HepG2 (cell line): ENCODE results near the gene PXYLP1. TPM values are rescaled to one million over a fixed set of nuclear protein-coding genes. Genes with fewer than 3 reads are reported as not detected.

Experiments used
- AHDC1 ChIP-seq: sonication (generic); formaldehyde crosslinking; IDR thresholded peaks from 2 replicates; pipeline ENCODE4 v1.5.1; 2020; ENCODE audit warnings: mild to moderate bottlenecking, missing genetic modification reagents, borderline replicate concordance
- ARID4A ChIP-seq: sonication (generic); formaldehyde crosslinking; IDR thresholded peaks from 2 replicates; pipeline ENCODE4 v1.5.0; 2020; ENCODE audit warnings: mild to moderate bottlenecking, missing genetic modification reagents, borderline replicate concordance
- ATF1 ChIP-seq: IDR thresholded peaks from 2 replicates; pipeline ENCODE4 v1.6.1; 2016; ENCODE audit warnings: mild to moderate bottlenecking, control low read depth
- FOXO1 ChIP-seq: sonication (generic); formaldehyde crosslinking; IDR thresholded peaks from 2 replicates; pipeline ENCODE4 v1.4.0; 2020; ENCODE audit warnings: missing genetic modification reagents
- HMG20A ChIP-seq: IDR thresholded peaks from 2 replicates; pipeline ENCODE4 v1.6.1; 2016; ENCODE audit warnings: borderline replicate concordance
- HNF4A ChIP-seq: sonication (generic); formaldehyde crosslinking; IDR thresholded peaks from 2 replicates; pipeline ENCODE4 v1.4.0; 2020; ENCODE audit warnings: missing genetic modification reagents
- JUND ChIP-seq: sonication (generic); formaldehyde crosslinking; IDR thresholded peaks from 2 replicates; pipeline ENCODE4 v1.8.0; 2022; ENCODE audit warnings: mild to moderate bottlenecking, missing genetic modification reagents
- KDM6A ChIP-seq: IDR thresholded peaks from 2 replicates; pipeline ENCODE4 v1.6.1; 2016; ENCODE audit warnings: low read depth
- KLF16 ChIP-seq, 2 experiments: sonication (generic) in 1 of 2; formaldehyde crosslinking in 1 of 2; IDR thresholded peaks; 2 replicates each; pipeline versions ENCODE4 v1.6.1 to v1.8.0; 2016 to 2023; ENCODE audit warnings: missing genetic modification reagents in 2 of 2, missing compliant biosample characterization in 1 of 2
- MIXL1 ChIP-seq: IDR thresholded peaks from 2 replicates; pipeline ENCODE4 v1.6.1; 2016
- RXRA ChIP-seq: sonication (generic); formaldehyde crosslinking; IDR thresholded peaks from 2 replicates; pipeline ENCODE4 v1.5.1; 2020; ENCODE audit warnings: missing genetic modification reagents
- ZFP90 ChIP-seq: sonication (generic); formaldehyde crosslinking; IDR thresholded peaks from 2 replicates; pipeline ENCODE4 v1.8.0; 2022; ENCODE audit warnings: missing genetic modification reagents, mild to moderate bottlenecking, inconsistent platforms, borderline replicate concordance
- ZNF331 ChIP-seq: sonication (generic); formaldehyde crosslinking; IDR thresholded peaks from 2 replicates; pipeline ENCODE4 v1.4.0; 2020; ENCODE audit warnings: missing genetic modification reagents
- ZNF644 ChIP-seq: IDR thresholded peaks from 2 replicates; pipeline ENCODE4 v1.6.1; 2016; ENCODE audit warnings: low read depth
- ZNF772 ChIP-seq: sonication (generic); formaldehyde crosslinking; IDR thresholded peaks from 2 replicates; pipeline ENCODE4 v1.5.0; 2020; ENCODE audit warnings: mild to moderate bottlenecking, missing genetic modification reagents
- polyA plus RNA-seq, 8 experiments: library from polyadenylated mRNA; depleted of rRNA in 3 of 8; stranded (reverse) in 7 of 8; unstranded in 1 of 8; fragments of >200 nt; fragmentation: Illumina TruSeq in 4 of 8; extraction: Trizol in 4 of 8; gene quantifications; 2 replicates each; pipeline versions ENCODE4 v1.2.1 to v1.2.3, GENCODE V29; 2011 to 2016; ENCODE audit warnings: low read depth in 4 of 8, missing spikeins in 1 of 8, mixed read lengths in 1 of 8; ENCODE audit not compliant: insufficient read depth in 1 of 8
- total RNA-seq, 5 experiments: library from RNA; depleted of rRNA; stranded (reverse); fragments of >200 nt; fragmentation: Illumina TruSeq; extraction: Trizol; gene quantifications; 2 replicates each; pipeline ENCODE4 v1.2.3, GENCODE V29; 2016; ENCODE audit warnings: low read depth in 1 of 5
- TF ChIP-seq, protein P1 (sequence below): sonication (generic); formaldehyde crosslinking; IDR thresholded peaks from 2 replicates; pipeline ENCODE4 v1.8.0; 2022; ENCODE audit warnings: mild to moderate bottlenecking, missing genetic modification reagents, moderate library complexity

The PXYLP1 gene
- total and polyA plus RNA-seq, 2 of the 13 experiments (the other 11 are each of a cell fraction or from before 2014, with no cell fraction given): 4.9 to 8.1 TPM

GRCh38 chr3:141275973-141276372 lies 44.3 kb downstream of the PXYLP1 start (continued):
- TF ChIP-seq ATF1 (CRISPR knock-in tag) (no peak), RXRA (CRISPR knock-in tag) (no peak), ARID4A (CRISPR knock-in tag) (no peak; the same call in 1 of the 2 replicates), ZNF772 (CRISPR knock-in tag) (no peak), ZNF644 (CRISPR knock-in tag) (peak; percentile 93), HMG20A (CRISPR knock-in tag) (peak; percentile 82), AHDC1 (CRISPR knock-in tag) (peak; percentile 60; the same call in 1 of the 2 replicates), KLF16 (CRISPR knock-in tag; IDR thresholded peaks at IDR 0.05) (peak in 1 of 2 experiments; percentile 43; a peak in 1 of 4 replicates), ZFP90 (no peak), KDM6A (no peak), FOXO1 (CRISPR knock-in tag) (peak; percentile 59; the same call in 1 of the 2 replicates), MIXL1 (CRISPR knock-in tag) (0 out of 2 replicates have a peak, but pooled peaks have one; percentile 27), ZNF331 (CRISPR knock-in tag) (peak; percentile 65; the same call in 1 of the 2 replicates), HNF4A (CRISPR knock-in tag) (peak; percentile 31; the same call in 1 of the 2 replicates), JUND (CRISPR knock-in tag) (peak; percentile 58; the same call in 1 of the 2 replicates)
- TF ChIP-seq, protein P1, sequence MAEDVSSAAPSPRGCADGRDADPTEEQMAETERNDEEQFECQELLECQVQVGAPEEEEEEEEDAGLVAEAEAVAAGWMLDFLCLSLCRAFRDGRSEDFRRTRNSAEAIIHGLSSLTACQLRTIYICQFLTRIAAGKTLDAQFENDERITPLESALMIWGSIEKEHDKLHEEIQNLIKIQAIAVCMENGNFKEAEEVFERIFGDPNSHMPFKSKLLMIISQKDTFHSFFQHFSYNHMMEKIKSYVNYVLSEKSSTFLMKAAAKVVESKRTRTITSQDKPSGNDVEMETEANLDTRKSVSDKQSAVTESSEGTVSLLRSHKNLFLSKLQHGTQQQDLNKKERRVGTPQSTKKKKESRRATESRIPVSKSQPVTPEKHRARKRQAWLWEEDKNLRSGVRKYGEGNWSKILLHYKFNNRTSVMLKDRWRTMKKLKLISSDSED (CRISPR knock-in tag): no peak
